A549 treated with ZK216348 at 1 μM for 4 hours (cell line): ENCODE measurements around the gene DEFB124. TPM values are rescaled to one million over a fixed set of nuclear protein-coding genes. Genes with fewer than 3 reads are reported as not detected.

Source experiments
- total RNA-seq: library from RNA; stranded (reverse); fragments of 200-300 nt; extraction: Qiagen RNA extraction; gene quantifications from 5 replicates; pipeline ENCODE4 v1.2.3, GENCODE V29; 2022; ENCODE audit warnings: low read depth

The DEFB124 gene
- total RNA-seq: not detected in 5 replicates

GRCh38 chr20:31474758-31475427 lies at the start of gene DEFB124, which contains the start of gene REM1:
DEFB124 (minus strand) TSS chr20:31475127; CDS start chr20:31473013, 2,114 bp downstream.
REM1 (plus strand) TSS chr20:31475288; CDS start chr20:31476446, 1,158 bp downstream.

GRCh38 chr20:31514154-31515071 lies 39.5 kb upstream of the DEFB124 start, which contains the start of gene HM13:
HM13 (plus strand) TSS chr20:31514442; CDS start chr20:31514552, 110 bp downstream.

GRCh38 chr20:31440012-31440659 lies 34.8 kb downstream of the DEFB124 start, which contains the start of gene DEFB123:
DEFB123 (plus strand) TSS chr20:31440632; CDS start chr20:31440699, 67 bp downstream.

Other genes starting within 250 kb of the DEFB124 start
- gene DEFB115, start 217.5 kb downstream of the DEFB124 start, total RNA-seq: not detected in 5 replicates
- gene DEFB116, start 166.5 kb downstream of the DEFB124 start, total RNA-seq: not detected in 5 replicates
- gene DEFB118, start 106.5 kb downstream of the DEFB124 start, total RNA-seq: not detected in 5 replicates
- gene DEFB119, start 84.5 kb downstream of the DEFB124 start, total RNA-seq: not detected in 5 replicates
- not detected in 5 replicates for gene DEFB121, start 68.9 kb downstream of the DEFB124 start, total RNA-seq
- not detected in 5 replicates for gene DEFB123, start 34.5 kb downstream of the DEFB124 start, total RNA-seq
- 0.18 to 0.87 TPM (median 0.29 TPM) in 5 replicates for gene REM1, start 161 bp upstream of the DEFB124 start, total RNA-seq
- 183 to 262 TPM (median 248 TPM) in 5 replicates for gene HM13, start 39.3 kb upstream of the DEFB124 start, total RNA-seq
- gene ID1, start 130.2 kb upstream of the DEFB124 start, total RNA-seq: 269 to 530 TPM (median 412 TPM) in 5 replicates
- not detected in 5 replicates for gene COX4I2, start 162.8 kb upstream of the DEFB124 start, total RNA-seq
- gene BCL2L1, start 247.7 kb upstream of the DEFB124 start, total RNA-seq: 242 to 268 TPM (median 253 TPM) in 5 replicates